Stimulated activated CD4-positive, alpha-beta T cell treated with anti-CD3 and anti-CD28 coated beads, Interleukin-4, amount 100 ng/mL, for 4 hours (primary cell): ENCODE results near the gene GBA2.

ENCODE experiments used
- DNase-seq, 2 experiments: peaks; one replicate each; pipeline ENCODE4 v3.0.0-alpha.2; 2020

GBA2 gene

GRCh38 chr9:35689542-35690293, 59.3 kb downstream of the GBA2 start, which contains the start of gene TPM2:
TPM2 (minus strand) TSS chr9:35689925; CDS start chr9:35689817, 108 bp downstream.
- DNase-seq: no peak

DNA sequence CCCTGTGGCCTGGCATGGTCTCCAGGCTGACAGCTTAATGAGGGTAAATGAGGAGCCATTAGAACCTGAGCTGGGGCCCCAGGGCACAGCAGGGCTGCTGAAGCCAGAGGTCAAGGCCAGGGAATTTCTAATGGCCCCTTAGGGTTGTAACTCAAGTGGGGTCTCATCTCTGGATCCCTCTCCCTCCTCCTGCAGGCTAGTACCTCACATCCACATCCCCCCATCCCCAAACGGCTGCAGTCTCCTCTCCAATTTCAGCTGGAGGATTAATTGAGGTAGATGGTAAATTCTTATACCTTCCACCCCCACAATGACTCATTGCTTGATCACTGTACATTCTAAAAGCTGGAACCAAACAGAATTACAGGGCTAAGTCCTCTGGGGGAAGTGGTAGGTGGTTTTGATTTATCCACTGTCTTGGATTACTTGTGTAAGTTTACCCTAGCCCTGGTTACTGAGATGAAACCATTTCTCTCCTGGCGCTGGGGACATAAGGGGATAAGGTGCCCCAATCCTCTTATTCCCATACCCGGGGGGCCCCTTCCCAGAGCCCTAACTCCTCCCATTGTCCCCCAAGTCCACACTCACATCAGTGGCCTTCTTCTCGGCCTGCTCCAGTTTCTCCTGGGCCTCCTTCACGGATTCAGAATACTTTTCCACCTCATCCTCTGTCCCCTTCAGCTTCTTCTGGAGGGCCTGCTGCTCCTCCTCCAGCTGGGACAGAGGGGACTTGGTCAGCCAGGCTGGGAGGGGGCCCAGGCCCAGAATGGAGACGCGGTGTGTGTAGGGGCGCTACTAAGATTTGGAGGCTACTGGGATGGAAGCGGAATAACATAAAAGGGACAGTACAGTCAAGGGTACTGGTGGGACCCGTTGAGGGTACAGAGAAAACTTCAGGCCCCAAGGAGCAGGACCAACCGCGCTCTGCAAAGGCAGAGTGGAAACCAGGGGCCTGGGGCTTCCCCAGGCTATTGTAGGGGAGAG, 60.2 kb downstream of the GBA2 start:
- no peak for DNase-seq

- no peak for DNase-seq
Observed at GRCh38 chr9:35687972-35688557, 61.0 kb downstream of the GBA2 start.

- DNase-seq: no peak
Observed at GRCh38 chr9:35687306-35687705, 61.7 kb downstream of the GBA2 start.
